AG04449 (cell line): ENCODE measurements around the gene CEP41.

Source experiments
- CTCF ChIA-PET: fragments of 350-600 bp; formaldehyde crosslinking; extraction: SDS; loops from one replicate; lab custom pipeline; 2021; ENCODE audit warnings: antibody characterized with exemption; lab: Yijun Ruan, JAX
- POLR2A ChIA-PET: fragments of 400-600, 350-600 bp; formaldehyde crosslinking; extraction: SDS; loops from one replicate; lab custom pipeline; 2020; ENCODE audit warnings: antibody characterized with exemption, inconsistent platforms; lab: Yijun Ruan, JAX
- DNase-seq: peaks from one replicate; pipeline ENCODE4 v3.0.0-alpha.2; 2010; ENCODE audit warnings: low read depth, low spot score
- H3K4me3 ChIP-seq: 2 replicates; pipeline ENCODE4 v1.5.1; 2011; ENCODE audit warnings: low read depth, mild to moderate bottlenecking, control low read depth, low read length
- TF ChIP-seq, protein P1 (sequence below): IDR thresholded peaks from one replicate; pipeline ENCODE4 v1.5.1; 2011; ENCODE audit warnings: mild to moderate bottlenecking, moderate library complexity, low read length, control low read depth, inconsistent platforms; ENCODE audit not compliant: insufficient read depth; ENCODE audit errors: missing control alignments

Gene CEP41

GRCh38 chr7:130381468-130382312, 59.1 kb downstream of the CEP41 start:
- DNase-seq, result no peak
- CTCF ChIA-PET, result no interaction called here
- POLR2A ChIA-PET, result no interaction called here
- no peak overlapping the region for H3K4me3 ChIP-seq
- TF ChIP-seq, protein P1, sequence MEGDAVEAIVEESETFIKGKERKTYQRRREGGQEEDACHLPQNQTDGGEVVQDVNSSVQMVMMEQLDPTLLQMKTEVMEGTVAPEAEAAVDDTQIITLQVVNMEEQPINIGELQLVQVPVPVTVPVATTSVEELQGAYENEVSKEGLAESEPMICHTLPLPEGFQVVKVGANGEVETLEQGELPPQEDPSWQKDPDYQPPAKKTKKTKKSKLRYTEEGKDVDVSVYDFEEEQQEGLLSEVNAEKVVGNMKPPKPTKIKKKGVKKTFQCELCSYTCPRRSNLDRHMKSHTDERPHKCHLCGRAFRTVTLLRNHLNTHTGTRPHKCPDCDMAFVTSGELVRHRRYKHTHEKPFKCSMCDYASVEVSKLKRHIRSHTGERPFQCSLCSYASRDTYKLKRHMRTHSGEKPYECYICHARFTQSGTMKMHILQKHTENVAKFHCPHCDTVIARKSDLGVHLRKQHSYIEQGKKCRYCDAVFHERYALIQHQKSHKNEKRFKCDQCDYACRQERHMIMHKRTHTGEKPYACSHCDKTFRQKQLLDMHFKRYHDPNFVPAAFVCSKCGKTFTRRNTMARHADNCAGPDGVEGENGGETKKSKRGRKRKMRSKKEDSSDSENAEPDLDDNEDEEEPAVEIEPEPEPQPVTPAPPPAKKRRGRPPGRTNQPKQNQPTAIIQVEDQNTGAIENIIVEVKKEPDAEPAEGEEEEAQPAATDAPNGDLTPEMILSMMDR, result no peak

DNA sequence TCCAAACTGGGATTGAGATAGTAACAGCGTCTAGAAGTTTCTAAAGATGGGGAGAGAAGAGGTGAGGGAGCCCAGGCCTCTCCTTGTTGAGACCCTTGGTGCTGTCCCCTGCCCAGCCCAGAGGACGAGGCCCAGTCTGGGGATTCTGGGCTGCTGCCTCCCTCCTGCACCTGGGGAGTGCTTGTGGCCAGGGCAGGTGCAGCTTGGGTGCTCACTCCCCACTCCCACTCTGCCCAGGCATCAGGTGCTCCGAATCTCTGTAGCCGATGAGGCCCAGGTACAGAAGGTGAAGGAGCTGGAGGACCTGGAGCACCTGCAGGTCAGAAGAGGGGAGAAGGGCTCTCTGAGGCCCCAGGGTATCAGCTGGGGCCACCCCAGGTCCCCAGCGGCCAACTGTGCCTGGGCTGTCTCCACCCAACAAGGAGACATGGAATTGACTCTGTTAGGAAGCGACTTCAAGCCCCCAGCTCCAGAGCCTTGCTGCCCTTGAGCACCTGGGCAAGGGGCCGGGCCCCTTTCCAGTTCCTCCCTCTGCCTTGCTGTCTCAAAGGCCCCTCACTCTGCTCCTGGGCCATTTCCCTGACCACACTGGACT, 59.9 kb downstream of the CEP41 start:
- CTCF ChIA-PET, result interaction anchor here (0.6 kb wide), 1 partner anchor 11 kb away, joined by 3 read pairs; no protein-coding TSS in a partner anchor
- TF ChIP-seq, protein P1, result no peak
- POLR2A ChIA-PET, result interaction anchor here (1.1 kb wide), 1 partner anchor 24 kb away, joined by 3 read pairs; no protein-coding TSS in a partner anchor

DNA sequence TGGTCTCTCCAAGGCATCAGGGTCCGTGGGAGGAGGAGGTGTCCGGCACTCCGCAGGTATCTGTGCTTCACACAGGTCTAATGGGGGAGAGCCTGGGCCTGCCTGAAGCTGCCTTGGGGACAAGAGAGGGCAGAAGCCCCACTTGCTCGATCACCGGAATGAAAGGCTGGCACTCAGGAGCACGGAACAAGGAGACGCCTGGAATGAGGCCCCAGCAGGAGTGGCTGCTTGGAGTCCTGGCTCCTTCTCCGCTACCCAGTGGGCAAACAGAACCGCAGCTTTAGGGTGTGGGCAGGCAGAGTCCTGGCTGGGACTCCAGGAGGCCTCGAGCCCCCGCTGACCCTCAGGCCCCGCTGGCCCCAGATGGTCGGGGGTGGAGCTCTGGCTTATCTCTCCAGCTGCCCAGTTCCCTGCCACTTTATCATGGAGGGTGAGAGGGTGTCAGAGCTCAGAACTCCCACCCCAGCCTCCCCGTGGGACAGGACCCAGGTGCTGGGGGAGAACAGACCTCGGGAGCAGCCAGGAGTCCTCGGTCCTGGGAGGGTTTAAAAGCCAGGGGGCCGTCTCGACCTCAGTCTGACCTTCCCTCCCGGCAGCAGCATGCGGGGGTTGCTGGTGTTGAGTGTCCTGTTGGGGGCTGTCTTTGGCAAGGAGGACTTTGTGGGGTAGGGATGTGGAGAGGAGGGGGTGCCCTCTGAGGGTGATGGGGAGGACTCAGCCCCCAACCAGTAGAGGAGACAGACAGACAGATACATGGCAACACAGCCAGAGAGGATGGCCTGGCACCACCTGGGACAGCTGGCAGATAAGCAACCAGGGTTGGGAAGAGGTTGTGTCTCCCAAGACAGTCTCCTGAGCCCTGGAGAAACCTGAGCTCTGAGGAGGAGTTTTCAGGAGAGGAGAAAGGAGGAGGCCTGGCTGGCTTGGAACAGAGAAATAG, 60.6 kb downstream of the CEP41 start, which contains the start of gene CPA1:
Gene CPA1, plus strand, starts transcription at position 574 of the 940 bp plus-strand sequence. Its CDS starts 27 bp downstream, at position 601.
- DNase-seq, result no peak
- TF ChIP-seq, protein P1, result no peak
- H3K4me3 ChIP-seq, result no peak within 1 kb of the TSS
- ChIA-PET CTCF (interaction anchor here (0.6 kb wide), 1 partner anchor 12 kb away, joined by 3 read pairs; no protein-coding TSS in a partner anchor), POLR2A (interaction anchor here (1.1 kb wide), 1 partner anchor 23 kb away, joined by 3 read pairs; no protein-coding TSS in a partner anchor)

More for the DNA sequence above, 59.9 kb downstream of the CEP41 start:
- H3K4me3 ChIP-seq, result no peak overlapping the region
- no peak for DNase-seq

GRCh38 chr7:130379532-130379920, 61.3 kb downstream of the CEP41 start:
- TF ChIP-seq, protein P1, result no peak
- ChIA-PET CTCF (no interaction called here), POLR2A (no interaction called here)
- DNase-seq, result no peak
- no peak overlapping the region for H3K4me3 ChIP-seq

- ChIA-PET CTCF (no interaction called here), POLR2A (no interaction called here)
- DNase-seq, result no peak
- TF ChIP-seq, protein P1, result no peak
- no peak overlapping the region for H3K4me3 ChIP-seq
Measured at GRCh38 chr7:130379019-130379418, 61.8 kb downstream of the CEP41 start.
